SU-DHL-6 (cell line): ENCODE measurements around the gene AKAP6.

Source experiments
- H2AFZ ChIP-seq: fragments of 200-600 bp; sonication (generic); 2 replicates; pipeline ENCODE4 v1.6.1; 2014; ENCODE audit warnings: low read depth, mild to moderate bottlenecking, moderate library complexity, mixed read lengths, antibody characterized with exemption, low read length; ENCODE audit not compliant: severe bottlenecking
- H3F3A ChIP-seq: fragments of 200-600 bp; shearing (Covaris generic); 2 replicates; pipeline ENCODE4 v1.6.0; 2016; ENCODE audit warnings: antibody characterized with exemption, mild to moderate bottlenecking; ENCODE audit not compliant: insufficient read depth
- H3K27ac ChIP-seq: fragments of 200-600 bp; sonication (generic); 2 replicates; pipeline ENCODE4 v1.5.1; 2016; ENCODE audit warnings: low read depth, mild to moderate bottlenecking, low read length, moderate library complexity, mixed read lengths
- H3K27me3 ChIP-seq: fragments of 200-600 bp; sonication (generic), shearing (Covaris generic); 2 replicates; pipeline ENCODE4 v1.6.0; 2014; ENCODE audit warnings: mild to moderate bottlenecking, low read length
- H3K36me3 ChIP-seq: fragments of 200-600 bp; sonication (generic); 2 replicates; pipeline ENCODE4 v1.6.1; 2014; ENCODE audit warnings: mild to moderate bottlenecking, low read length, mixed read lengths
- H3K4me2 ChIP-seq: fragments of 300-600, 200-600 bp; shearing (Covaris generic), sonication (generic); 2 replicates; pipeline ENCODE4 v1.6.0; 2014; ENCODE audit warnings: low read length, low read depth, mild to moderate bottlenecking; ENCODE audit not compliant: poor library complexity, severe bottlenecking
- H3K4me3 ChIP-seq: fragments of 200-600 bp; sonication (generic); 2 replicates; pipeline ENCODE4 v1.5.1; 2014; ENCODE audit warnings: antibody characterized with exemption, low read length, mild to moderate bottlenecking, mixed read lengths; ENCODE audit not compliant: insufficient read depth, poor library complexity, severe bottlenecking
- H3K79me2 ChIP-seq: fragments of 200-600 bp; sonication (generic); 2 replicates; pipeline ENCODE4 v1.6.1; 2014; ENCODE audit warnings: mild to moderate bottlenecking, low read length, moderate library complexity; ENCODE audit not compliant: insufficient read depth
- H3K9ac ChIP-seq: fragments of 200-600 bp; sonication (generic); 2 replicates; pipeline ENCODE4 v1.7.0; 2014; ENCODE audit warnings: mild to moderate bottlenecking, low read length
- H3K9me2 ChIP-seq: fragments of 200-600 bp; sonication (generic); replicated peaks from 2 replicates; pipeline ENCODE4 v1.6.1; 2014; ENCODE audit warnings: low read length; ENCODE audit not compliant: insufficient read depth
- H3K9me3 ChIP-seq: fragments of 200-600 bp; sonication (generic); 2 replicates; pipeline ENCODE4 v1.6.1; 2014; ENCODE audit warnings: low read length, mixed read lengths; ENCODE audit not compliant: insufficient read depth
- H4K20me1 ChIP-seq: fragments of 200-600 bp; sonication (generic); 2 replicates; pipeline ENCODE4 v1.6.1; 2014; ENCODE audit warnings: low read depth, mild to moderate bottlenecking, antibody characterized with exemption, low read length, moderate library complexity, mixed read lengths
- EZH2phosphoT487 ChIP-seq: fragments of 200-600 bp; sonication (generic), shearing (Covaris generic); conservative IDR thresholded peaks from 2 replicates; pipeline ENCODE4 v1.6.1; 2018; ENCODE audit warnings: mild to moderate bottlenecking, antibody characterized with exemption, low read length, moderate library complexity, mixed read lengths
- TF ChIP-seq, protein P1 (sequence below): fragments of 200-600 bp; sonication (generic); IDR thresholded peaks from one replicate; pipeline ENCODE4 v1.5.1; 2017; ENCODE audit warnings: antibody characterized with exemption, mild to moderate bottlenecking, low read length, moderate library complexity; ENCODE audit not compliant: insufficient read depth, poor library complexity, severe bottlenecking

Gene AKAP6

DNA sequence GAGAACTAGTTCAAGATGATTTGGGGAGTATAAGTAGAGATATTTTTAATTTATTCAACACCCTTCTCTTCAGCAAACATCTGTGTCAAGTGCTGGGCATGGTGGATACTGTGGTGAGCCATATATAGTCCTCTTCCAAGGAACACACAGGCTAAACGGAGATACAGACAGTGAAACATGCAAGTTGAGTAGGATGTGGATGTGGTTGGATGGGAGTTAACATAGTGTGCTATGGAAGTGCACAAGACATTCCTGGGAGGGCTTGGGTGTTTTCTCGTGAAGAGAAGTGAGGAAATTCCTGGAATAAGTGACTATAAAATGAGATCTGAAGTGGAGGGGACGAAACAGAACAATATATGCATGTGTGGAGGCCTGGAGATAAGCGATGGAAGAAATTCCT lies 428.5 kb downstream of the AKAP6 start:
- no peak overlapping the region for H3K4me2 ChIP-seq
- TF ChIP-seq, protein P1, sequence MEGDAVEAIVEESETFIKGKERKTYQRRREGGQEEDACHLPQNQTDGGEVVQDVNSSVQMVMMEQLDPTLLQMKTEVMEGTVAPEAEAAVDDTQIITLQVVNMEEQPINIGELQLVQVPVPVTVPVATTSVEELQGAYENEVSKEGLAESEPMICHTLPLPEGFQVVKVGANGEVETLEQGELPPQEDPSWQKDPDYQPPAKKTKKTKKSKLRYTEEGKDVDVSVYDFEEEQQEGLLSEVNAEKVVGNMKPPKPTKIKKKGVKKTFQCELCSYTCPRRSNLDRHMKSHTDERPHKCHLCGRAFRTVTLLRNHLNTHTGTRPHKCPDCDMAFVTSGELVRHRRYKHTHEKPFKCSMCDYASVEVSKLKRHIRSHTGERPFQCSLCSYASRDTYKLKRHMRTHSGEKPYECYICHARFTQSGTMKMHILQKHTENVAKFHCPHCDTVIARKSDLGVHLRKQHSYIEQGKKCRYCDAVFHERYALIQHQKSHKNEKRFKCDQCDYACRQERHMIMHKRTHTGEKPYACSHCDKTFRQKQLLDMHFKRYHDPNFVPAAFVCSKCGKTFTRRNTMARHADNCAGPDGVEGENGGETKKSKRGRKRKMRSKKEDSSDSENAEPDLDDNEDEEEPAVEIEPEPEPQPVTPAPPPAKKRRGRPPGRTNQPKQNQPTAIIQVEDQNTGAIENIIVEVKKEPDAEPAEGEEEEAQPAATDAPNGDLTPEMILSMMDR, result no peak
- no peaks in the 10 kb centered on the region for H4K20me1 ChIP-seq

DNA sequence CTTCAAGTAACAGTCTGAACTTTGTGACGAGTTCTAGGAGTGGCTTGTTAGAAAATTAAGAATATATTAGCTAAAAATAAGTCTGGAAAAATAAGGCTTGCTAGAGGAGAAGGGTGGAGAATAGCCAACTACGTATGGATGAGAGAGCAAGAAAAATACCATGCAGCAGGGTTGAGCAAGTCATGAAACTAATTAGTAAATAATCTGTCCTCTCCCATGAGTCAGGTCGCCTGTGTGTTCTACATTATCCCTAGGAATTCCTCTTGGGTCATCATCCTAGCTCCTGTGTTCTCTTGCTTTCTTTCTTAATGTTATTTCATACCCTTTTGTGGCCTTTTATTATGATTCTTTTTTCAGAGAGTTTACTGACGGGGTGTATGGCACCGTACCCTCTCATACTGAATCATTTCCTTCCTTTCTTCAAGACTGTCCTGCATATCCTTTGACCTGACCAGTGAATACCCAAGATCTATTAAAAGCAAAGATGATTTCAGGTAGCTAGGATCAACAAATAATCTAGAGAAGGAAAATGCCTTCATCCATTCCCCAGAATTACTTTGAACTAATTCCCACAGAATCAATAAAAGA lies 432.4 kb downstream of the AKAP6 start:
- TF ChIP-seq, protein P1, result no peak
- Histone ChIP-seq H3K9me2 (no peaks in the 10 kb centered on the region), H4K20me1 (no peaks in the 10 kb centered on the region), H3K27me3 (no peaks in the 10 kb centered on the region), H3K4me2 (no peak overlapping the region), H3K4me3 (no peak overlapping the region), H3K9me3 (no peaks in the 10 kb centered on the region), H3K27ac (no peak overlapping the region), H3F3A (no peaks in the 10 kb centered on the region), H3K9ac (no peak overlapping the region), H3K79me2 (no peaks in the 10 kb centered on the region), H2AFZ (no peak overlapping the region), H3K36me3 (no peaks in the 10 kb centered on the region)

More for the DNA sequence above, 428.5 kb downstream of the AKAP6 start:
- no peaks in the 10 kb centered on the region for H3K27me3 ChIP-seq
- H2AFZ ChIP-seq, result no peak overlapping the region
- no peak overlapping the region for H3K9ac ChIP-seq
- no peaks in the 10 kb centered on the region for H3F3A ChIP-seq
- H3K9me2 ChIP-seq, result no peaks in the 10 kb centered on the region
- no peak overlapping the region for H3K4me3 ChIP-seq
- no peaks in the 10 kb centered on the region for H3K79me2 ChIP-seq
- H3K27ac ChIP-seq, result no peak overlapping the region
- H3K36me3 ChIP-seq, result no peaks in the 10 kb centered on the region
- 0 out of 2 replicates have a peak, but pooled peaks cover 3% of the 10 kb centered on the region for H3K9me3 ChIP-seq

DNA sequence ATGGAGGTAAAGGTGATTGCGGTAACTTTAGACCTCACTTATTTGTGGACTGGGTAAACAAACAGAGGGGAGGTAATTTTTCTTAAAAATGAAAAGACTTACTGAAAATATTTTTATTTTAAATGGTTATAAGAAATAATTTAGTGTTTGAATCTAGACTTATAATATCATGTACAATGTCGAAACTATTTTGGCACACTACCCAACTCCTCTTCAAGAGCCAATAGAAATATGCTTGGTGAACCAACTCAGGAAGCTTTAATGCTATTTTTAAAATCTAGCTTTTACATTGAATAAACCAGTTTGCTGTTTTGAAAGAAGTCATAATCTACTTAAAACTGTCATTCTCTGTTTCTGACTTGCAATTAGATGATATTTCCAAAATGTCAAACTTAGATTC lies 433.8 kb downstream of the AKAP6 start:
- H2AFZ ChIP-seq, result no peak overlapping the region
- H3K9me3 ChIP-seq, result no peaks in the 10 kb centered on the region
- TF ChIP-seq EZH2phosphoT487, result no peak
- TF ChIP-seq, protein P1, result no peak
- H3K9me2 ChIP-seq, result no peaks in the 10 kb centered on the region
- H3K4me2 ChIP-seq, result no peak overlapping the region
- no peaks in the 10 kb centered on the region for H4K20me1 ChIP-seq
- H3F3A ChIP-seq, result no peaks in the 10 kb centered on the region
- no peak overlapping the region for H3K27ac ChIP-seq
- H3K36me3 ChIP-seq, result no peaks in the 10 kb centered on the region
- H3K9ac ChIP-seq, result no peak overlapping the region
- no peaks in the 10 kb centered on the region for H3K79me2 ChIP-seq
- no peak overlapping the region for H3K4me3 ChIP-seq
- H3K27me3 ChIP-seq, result no peaks in the 10 kb centered on the region
